Measurements from ENCODE around the gene VPREB1.
"Not testable (repeated sequence)": the region's sequence is repeated elsewhere in the genome, so short reads cannot be mapped to it uniquely, and the experiment has no call there.

Gene VPREB1

DNA sequence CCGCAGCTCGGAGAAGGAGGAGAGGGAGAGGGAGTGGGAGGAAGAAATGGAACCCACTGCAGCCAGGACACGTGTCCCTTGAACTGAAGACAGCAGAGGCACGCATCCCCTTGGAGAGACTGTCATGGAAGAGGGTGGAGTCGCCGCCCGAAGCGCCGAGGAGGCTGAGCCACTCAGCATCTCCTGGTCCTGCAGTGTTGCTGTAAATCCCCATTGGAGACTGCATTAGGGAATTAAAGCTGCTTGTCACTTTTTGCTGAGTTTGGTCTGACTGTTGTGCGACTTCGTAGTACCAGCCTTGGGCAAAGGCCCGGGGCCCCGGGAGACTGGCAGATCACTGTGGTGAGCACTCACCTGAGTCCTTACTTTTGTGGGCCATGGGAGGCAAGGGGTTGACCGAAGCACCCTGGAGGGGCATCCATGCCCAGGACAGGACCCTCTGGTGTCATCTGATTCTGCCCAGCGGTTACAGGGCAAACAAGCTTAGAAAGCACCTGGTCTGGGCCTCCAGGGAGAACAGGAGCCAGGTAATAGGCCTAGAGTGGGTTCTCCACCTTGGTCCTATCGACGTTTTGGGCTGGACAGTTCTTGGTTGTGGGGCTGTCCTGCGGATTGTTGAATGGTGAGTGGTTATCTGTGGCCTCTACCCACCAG lies 797 bp downstream of the VPREB1 start:
- in situ Hi-C loops (cut with MboI; ENCODE audit: low sequenced_read_pairs) = no loop called here

DNA sequence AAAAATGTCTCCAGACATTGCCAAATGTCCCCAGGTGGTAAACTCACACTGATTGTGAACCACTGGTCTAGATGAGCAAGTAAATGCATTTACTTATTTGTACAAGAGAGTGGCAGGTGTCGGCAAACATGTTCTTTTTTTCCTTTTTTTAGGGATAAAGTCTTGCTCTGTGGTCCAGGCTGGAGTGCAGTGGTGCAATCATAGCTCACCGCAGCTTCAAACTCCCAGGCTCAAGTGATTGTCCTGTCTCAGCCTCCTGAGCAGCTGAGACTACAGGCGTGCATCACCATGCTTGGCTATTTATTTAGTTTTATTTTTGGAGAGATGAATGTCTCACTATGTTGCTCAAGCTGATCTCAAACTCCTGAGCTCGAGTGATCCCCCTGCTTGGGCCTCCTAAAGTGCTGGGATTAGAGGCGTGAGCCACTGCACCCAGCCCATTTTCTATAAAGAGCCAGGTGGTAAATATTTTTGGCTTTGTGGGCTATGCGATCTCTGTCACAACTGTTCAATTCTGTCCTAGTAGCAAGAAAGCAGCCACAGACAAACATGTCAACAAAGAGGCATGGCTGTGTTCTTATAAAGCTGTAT lies 1.4 kb downstream of the VPREB1 start:
- in situ Hi-C loops (cut with MboI; ENCODE audit: low sequenced_read_pairs) = no loop called here

DNA sequence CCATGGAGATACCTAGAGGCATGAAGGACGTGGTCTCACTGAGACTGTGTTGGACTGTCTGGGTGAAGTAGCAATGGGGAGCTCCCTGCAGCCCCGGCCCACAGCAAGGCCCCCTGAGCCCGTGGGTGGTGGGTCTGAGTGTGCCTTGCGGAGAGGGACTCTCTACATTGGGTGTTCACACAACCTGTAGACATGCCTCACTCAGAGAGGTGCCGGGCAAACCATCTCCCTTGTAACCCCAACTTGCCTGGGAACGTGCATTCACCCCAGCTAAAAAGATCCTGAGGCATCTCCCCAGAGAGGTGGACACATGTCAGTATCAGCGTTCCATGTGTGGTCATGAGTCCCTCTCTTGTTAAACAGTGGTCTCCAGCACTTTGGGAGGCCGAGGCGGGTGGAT lies 2.1 kb downstream of the VPREB1 start:
- in situ Hi-C loops (cut with MboI; ENCODE audit: low sequenced_read_pairs) = no loop called here

DNA sequence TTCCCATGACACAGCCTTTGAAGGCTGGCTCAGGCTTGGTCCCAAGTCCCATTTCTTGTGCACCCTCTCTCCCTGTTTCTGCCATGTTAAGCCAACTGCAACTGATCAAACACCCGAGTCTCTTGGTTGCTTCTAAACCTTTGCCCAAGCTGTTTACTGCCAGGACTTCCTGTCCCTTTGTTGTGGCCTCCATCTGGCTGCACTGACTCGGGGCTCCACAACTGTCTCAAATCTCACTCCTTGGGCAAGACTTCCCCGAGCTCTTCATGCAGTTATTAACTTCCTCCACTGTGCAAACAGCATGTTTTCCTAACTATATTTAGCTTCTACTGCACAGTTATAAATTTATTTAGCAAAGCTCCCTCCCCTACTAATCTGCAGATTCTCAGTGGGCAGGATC lies 4.3 kb downstream of the VPREB1 start:
- in situ Hi-C loops (cut with MboI; ENCODE audit: low sequenced_read_pairs) = no loop called here

DNA sequence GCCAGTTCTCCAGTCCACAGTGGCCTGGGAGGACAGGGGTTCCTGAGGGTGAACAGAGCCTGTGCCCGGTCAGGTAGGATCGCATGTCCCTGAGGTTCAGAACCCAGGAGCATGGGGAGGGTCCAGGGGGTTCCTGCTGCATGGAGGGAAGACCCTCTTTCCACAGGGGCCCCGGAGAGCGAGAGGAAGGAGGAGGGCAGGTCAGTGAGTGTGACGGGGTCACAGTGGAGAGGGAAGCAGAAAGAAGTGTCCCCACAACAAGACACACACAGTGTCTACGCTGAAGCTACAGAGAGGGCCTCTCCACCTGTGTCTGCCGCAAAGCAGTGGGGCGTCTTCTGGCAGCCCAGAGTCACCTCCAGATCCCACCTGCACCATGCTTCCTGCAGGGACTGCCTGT lies 6.1 kb downstream of the VPREB1 start:
- in situ Hi-C loops (cut with MboI; ENCODE audit: low sequenced_read_pairs) = not testable (repeated sequence)

DNA sequence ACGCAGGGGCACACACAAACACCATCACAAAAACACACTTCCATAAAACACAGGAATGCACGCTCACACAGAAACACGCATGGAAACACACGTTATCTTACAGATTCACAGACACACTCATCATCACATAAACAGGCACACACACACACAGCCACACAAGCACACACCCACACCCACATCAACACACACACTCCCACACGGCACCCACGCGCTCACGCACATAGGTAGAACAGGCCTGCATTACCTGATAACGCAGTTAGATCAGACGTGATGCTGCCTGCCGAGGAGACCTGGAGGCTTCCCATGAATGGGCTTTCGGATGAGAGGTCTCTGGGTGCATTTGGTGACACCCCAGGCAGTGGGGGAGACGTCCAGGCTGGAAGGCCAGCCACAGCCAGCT lies 11.5 kb downstream of the VPREB1 start:
- in situ Hi-C loops (cut with MboI; ENCODE audit: low sequenced_read_pairs) = not testable (repeated sequence)

DNA sequence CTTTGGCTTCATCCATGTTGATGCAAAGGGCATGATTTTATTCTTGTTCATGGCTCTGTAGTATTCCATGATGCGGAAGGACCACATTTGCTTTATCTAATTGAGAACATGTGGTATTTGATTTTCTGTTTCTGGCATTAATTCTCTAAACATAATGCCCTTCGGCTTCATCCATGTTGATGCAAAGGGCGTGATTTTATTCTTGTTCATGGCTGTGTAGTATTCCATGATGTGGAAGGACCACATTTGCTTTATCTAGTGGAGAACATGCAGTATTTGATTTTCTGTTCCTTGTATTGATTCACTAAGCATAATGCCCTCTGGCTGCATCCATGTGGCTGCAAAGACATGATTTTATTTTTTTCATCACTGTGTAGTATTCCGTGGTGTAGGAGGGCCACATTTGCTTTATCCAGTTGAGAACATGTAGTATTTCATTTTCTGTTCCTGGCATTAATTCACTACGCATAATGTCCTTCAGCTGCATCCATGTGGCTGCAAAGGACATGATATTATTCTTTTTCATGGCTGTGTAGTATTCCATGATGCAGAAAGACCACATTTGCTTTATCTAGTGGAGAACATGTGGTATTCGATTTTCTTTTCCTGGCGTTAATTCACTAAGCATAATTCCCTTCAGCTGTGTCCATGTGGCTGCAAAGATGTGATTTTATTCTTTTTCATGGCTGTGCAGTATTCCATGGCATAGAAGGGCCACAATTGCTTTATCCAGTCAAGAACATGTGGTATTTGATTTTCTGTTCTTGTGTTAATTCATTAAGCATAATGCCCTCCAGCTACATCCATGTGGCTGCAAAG lies 14.2 kb downstream of the VPREB1 start:
- in situ Hi-C loops (cut with MboI; ENCODE audit: low sequenced_read_pairs) = not testable (repeated sequence)

DNA sequence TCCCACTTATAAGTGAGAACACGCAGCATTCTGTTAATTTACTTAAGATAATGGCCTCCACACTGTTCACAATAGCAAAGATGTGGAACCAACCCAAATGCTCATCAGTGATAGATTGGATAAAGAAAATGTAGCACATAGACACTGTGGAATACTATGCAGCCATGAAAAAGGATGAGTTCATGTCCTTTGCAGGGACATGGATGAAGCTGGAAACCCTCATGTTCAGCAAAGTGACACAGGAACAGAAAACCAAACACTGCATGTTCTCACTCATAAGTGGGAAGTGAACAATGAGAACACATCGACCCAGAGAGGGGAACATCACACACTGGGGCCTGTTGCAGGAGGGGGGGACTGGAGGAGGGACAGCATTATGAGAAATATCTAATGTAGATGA lies 15.6 kb downstream of the VPREB1 start:
- in situ Hi-C loops (cut with MboI; ENCODE audit: low sequenced_read_pairs) = not testable (repeated sequence)

DNA sequence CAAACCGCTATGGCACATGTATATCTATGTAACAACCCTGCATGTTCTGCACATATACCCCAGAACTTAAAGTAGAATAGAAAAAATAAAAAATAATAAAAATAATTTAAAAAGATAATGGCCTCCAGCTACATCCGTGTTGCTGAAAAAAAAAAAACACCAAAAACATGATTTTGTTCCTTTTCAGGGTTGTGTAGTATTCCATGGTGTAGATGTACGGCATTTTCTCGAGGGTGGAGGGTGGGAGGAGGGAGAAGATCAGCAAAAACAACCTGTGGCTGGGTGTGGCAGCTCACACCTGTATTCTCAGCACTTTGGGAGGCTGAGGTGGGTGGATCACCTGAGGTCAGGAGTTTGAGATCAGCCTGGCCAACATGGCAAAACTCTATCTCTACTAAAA lies 16.0 kb downstream of the VPREB1 start:
- in situ Hi-C loops (cut with MboI; ENCODE audit: low sequenced_read_pairs) = not testable (repeated sequence)

DNA sequence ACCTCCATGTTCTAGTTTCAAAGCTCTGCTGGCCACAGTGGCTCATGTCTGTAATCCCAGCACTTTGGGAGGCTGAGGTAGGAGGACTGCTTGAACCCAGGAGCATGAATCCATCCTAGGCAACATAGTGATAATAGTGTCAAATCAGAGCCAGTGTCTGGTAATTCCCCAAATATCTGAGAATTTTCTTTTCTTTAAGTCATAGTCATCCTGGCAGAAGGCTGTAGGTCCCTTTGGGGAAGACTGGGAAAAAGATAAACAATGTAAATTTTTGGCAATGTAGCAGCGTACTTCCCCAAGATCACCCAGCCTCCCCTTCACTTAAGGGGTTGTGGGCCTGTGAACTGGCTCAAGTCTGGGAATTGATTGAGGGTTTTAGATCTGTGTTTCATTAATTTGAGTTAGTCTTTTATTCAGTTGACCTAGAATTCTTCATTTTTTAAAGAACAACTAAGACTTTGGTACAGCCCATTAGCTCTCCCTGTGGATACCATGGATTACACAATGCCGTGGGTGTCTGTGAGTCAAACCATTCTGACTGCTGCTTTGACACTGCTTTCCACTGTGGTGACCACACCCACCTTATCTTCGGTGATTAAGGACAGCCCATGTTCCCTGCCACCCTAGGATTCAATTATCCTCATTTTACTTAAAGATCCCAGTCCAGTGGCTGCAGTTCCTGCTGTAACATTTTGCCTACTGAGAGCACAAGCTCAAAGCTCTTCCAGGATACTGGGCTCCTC lies 17.9 kb downstream of the VPREB1 start:
- in situ Hi-C loops (cut with MboI; ENCODE audit: low sequenced_read_pairs) = not testable (repeated sequence)

DNA sequence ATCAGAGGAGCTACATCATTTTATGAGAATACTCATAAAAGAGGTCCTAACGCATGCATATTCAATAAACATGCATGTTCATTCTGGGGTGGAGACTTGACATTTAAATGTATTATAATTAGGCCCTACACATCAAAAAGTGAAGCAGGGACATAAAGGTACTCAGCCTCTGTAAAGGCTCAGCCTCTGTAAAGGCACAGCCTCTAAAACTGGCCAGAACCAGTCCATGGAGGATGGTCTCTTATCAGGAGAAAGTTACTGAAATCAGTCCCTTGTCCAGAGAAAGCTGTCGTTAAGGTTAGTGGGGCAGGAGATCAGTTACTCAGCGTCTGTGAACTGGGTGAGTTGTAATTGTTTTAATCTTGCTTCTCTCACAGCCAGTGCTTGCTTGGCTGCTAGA lies 19.2 kb downstream of the VPREB1 start:
- in situ Hi-C loops (cut with MboI; ENCODE audit: low sequenced_read_pairs) = not testable (repeated sequence)

DNA sequence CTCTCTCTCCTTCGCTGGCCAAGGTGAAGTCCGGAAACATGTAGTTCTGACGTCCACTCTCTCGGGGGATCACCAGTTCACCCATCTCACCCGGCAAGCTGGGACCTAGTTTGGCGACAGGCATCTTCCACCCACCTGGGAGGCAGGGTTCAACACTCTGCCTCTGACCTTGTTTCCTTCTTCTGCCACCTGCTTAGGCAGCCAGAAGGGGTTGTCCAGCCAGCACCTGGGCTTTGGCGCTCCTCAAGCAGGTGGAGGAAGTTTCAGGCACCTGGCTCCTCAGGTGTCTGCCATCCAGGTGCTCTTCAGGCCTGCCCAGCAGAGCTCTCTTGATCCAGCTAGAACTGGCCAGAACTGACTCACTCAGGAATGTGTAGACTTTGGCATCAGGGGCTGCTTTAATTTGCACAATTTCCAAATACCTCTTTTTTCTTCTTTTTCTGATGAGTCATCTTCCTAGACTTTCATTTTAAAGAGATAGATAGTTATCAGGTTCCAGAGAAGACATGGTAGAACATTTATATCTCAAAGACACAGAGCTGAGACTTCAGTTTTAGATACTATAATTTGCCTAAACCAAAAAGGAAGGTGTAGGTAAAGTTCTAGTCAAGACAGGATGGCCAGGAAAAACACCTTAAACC lies 25.6 kb downstream of the VPREB1 start:
- in situ Hi-C loops (cut with MboI; ENCODE audit: low sequenced_read_pairs) = not testable (repeated sequence)

DNA sequence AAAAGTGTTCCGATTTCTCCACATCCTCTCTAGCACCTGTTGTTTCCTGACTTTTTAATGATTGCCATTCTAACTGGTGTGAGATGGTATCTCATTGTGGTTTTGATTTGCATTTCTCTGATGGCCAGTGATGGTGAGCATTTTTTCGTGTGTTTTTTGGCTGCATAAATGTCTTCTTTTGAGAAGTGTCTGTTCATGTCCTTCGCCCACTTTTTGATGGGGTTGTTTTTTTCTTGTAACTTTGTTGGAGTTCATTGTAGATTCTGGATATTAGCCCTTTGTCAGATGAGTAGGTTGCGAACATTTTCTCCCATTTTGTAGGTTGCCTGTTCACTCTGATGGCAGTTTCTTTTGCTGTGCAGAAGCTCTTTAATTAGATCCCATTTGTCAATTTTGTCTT lies 32.8 kb downstream of the VPREB1 start:
- in situ Hi-C loops (cut with MboI; ENCODE audit: low sequenced_read_pairs) = not testable (repeated sequence)

DNA sequence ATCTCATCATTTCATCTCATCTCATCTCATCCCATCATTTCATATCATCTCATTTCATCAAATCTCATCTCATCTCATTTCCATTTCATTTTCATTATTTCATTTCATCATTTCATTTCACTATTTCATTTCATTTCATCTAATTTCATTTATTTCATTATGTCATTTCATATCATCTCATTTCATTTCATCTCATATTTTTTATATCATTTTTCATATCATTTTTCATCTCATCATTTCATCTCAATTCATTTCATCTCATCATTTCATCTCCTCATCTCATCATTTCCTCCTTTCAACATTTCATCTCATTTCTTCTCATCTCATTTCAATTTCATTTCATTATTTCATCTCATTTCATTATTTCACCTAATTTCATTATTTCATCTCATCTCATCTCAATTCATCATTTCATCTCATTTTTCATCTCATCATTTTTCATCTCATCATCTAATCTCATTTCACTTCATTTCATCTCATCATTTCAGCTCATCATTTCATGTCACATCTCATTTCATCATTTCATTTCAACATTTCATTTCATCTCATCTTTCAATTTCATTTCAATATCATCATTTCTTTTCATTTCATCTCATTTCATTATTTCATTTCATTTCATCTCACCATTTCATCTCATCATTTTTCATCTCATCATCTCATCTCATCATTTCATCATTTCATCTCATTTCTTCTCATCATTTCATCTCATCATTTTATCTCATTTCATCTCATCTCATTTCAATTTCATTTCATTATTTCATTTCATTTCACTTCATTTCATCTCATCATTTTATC lies 40.6 kb downstream of the VPREB1 start:
- in situ Hi-C loops (cut with MboI; ENCODE audit: low sequenced_read_pairs) = not testable (repeated sequence)

DNA sequence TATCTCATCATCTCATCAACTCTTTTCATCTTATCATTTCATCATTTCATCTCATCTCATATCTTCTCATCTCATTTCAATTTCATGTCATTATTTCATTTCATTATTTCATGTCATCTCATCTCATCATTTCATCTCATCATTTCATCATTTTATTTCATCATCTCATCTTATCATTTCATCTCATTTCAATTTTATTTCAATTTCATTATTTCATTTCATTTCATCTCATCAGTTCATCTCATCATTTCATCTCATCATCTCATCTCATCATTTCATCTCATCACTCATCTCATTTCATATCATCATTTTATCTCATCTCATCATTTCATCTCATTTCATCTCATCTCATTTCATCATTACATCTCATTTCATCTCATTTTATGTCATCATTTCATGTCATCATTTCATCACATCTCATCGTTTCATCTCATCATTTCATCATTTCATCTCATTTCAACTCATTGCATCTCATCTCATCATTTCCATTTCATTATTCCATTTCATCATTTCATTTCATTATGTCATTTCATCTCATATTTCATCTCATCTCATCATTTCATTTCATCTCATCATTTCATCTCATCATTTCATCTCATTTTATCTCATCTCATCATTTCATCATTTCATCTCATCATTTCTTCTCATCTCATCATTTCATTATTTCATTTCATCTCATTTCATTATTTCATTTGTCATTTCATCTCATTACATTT lies 42.0 kb downstream of the VPREB1 start:
- in situ Hi-C loops (cut with MboI; ENCODE audit: low sequenced_read_pairs) = not testable (repeated sequence)

DNA sequence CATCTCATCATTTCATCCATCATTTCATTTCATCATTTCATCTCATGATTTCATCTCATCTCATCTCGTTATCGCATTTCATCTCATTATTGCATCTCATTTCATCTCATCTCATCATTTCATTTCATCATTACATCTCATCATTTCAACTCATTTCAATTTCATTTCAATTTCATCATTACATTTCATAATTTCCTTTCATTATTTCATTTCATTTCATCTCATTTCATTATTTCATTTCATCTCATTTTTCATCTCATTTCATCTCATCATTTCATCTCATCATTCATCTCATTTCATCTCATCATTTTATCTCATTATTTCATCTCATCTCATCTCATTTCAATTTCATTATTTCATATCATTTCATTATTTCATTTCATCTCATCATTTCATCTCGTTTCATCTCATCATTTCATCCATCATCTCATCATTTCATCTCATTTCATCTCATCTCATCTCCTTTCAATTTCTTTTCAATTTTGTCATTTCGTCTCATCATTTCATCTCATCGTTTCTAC lies 42.6 kb downstream of the VPREB1 start:
- in situ Hi-C loops (cut with MboI; ENCODE audit: low sequenced_read_pairs) = not testable (repeated sequence)

DNA sequence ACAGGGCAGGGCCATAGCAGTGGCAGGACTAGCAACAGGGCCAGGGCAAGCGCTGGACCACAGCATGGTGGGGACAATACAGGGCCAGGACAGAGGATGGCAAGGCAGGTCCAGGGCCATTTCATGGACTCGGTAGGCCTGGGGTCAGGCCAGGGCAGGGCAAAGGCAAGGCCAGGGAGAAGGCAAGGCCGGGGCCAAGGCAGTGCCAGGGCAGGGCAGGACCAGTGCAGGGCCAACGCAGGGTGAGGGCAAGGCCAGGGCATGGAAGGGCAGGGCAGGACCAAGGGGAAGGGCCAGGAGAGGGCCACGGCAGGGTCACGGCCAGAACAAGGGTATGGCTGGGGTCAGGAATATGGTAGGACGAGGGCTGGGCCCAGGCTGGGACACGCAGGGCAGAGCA lies 45.1 kb downstream of the VPREB1 start:
- in situ Hi-C loops (cut with MboI; ENCODE audit: low sequenced_read_pairs) = not testable (repeated sequence)

DNA sequence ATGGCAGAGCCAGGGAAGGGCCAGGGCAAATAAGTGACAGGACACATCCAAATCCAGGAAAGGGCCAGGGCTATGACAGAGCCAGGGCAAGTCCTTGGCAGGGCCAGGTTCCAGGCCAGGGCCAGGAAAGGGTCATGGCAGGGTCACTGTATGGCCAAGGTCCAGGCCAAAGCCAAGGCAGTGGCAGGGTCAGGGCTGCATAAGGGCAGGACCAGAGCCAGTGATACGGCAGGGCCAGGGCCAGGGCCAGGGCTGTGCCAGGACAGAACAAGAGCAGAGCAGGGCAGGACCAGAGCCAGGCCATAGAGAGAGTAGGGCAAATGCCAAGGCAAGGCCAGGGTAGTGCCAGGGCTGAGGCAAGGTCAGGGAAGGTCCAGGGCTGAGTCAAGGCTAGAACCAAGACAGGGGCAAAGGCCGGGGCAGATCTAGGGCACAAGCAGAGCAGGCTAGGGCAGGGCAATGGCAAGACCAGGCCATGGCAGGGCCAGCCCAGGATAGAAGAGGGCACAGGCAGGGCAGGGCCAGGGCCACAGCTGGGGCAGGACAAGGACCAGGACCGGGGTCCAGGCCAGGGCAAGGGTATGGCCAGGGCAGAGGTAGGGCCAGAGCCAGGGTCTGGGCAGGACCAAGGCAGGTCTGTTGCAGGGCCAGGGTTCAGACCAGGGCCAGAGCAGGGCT lies 46.7 kb downstream of the VPREB1 start:
- in situ Hi-C loops (cut with MboI; ENCODE audit: low sequenced_read_pairs) = not testable (repeated sequence)

DNA sequence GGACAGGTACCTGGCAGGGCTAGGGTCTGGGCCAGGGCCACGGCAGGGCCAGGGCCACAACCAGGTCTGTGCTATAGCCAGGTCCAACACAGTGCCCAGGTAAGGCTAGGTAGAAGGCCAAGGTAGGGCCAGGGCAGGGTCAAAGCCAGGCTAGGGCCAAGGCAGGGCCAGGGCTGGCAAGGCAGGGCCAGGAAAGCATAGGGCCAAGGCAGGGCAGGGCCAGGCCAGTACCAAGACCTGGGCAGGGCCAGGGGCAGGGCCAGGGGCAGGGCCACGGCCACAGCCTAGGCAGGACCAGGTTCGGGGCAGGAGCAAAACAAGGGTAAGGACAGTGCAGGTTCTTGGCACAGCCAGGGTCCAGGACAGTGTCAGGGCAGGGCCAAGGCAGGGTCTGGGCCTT lies 48.1 kb downstream of the VPREB1 start:
- in situ Hi-C loops (cut with MboI; ENCODE audit: low sequenced_read_pairs) = not testable (repeated sequence)

Data from HL-60/S4 (cell line).